COLO829 (cell line): Measurements from ENCODE around the gene PLD5.
"Not testable (repeated sequence)": the region's sequence is repeated elsewhere in the genome, so short reads cannot be mapped to it uniquely, and the experiment has no call there.

ENCODE experiments used
- DNase-seq: peaks from one replicate; pipeline ENCODE4 v3.0.0; 2012; ENCODE audit warnings: low spot score

The PLD5 gene

DNA sequence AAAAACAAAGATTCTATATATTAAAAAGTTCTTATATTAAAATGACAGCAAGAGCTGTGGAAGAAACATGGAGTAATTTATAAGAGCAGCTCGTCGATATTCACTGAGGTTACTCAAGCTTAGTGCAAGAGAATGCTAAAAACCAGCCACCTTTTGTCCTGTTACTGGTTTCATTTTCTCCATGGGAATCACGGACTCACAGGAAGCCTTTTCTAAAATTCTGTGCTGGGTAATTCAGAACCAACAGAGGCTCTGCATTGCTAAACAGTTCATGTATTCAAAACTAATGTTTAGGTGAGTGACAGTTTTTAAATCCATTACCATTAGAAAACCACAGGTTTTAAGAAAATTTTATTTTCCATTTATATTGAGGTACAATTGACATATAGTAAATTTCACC lies 377.8 kb downstream of the PLD5 start:
- DNase-seq: no peak

GRCh38 chr1:242140836-242141235 lies 383.7 kb downstream of the PLD5 start:
- no peak for DNase-seq

DNA sequence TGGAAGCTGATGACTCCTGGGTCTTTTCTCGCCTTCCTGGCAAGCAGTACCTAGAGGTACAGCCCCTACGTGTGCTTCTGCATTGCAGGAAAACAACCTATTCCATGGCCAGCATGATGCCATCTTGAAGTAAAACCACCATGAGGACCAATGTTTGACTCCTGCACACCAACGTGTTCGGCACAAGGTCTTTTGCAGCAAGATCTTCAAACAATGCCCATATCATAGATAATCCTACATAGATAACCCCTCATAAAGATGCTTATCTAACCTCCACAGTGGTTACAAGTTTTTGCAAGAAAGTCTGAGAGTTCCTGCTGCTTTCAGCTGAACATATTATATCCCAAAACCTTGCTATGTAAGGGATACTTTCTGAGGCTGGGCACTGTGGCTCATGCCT lies 384.5 kb downstream of the PLD5 start:
- no peak for DNase-seq

- no peak for DNase-seq
Observed at GRCh38 chr1:242139442-242139841, 385.1 kb downstream of the PLD5 start.

DNA sequence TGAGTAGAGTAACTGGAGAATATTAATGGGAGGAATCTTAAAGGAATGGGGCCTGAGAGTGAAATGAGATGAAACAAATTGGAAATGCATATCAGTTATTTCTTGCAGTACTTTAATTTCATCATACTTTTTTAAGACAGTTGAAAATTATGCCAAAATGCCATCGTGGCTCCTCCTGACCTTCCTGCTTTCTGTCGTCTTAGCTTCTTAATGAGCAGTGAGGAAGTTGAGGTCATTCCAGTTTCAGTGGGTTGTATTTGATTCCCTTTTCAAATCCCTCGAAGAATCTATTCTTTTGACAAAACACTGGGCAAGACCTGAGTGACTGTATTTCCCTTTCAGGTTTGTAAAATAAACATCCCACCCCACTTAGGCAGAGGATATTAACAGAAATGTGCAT lies 390.7 kb downstream of the PLD5 start:
- no peak for DNase-seq

DNA sequence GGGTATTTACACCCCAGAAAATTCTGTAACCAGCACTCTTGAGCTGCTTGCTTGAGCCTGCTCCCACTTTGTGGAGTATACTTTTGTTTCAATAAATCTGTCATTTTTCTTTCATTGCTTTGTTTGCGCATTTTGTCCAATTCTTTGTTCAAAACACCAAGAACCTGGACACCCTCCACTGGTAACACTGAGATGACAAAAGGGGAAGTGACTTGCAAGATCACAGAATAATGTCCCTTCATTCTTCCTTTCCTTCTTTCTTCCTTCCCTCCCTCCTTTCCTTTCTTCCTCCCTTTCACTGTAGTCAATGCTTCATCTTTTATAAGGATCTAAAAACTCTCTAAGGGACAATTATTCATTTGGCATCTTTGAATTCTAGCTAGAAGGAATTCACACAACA lies 391.1 kb downstream of the PLD5 start:
- DNase-seq: no peak

DNA sequence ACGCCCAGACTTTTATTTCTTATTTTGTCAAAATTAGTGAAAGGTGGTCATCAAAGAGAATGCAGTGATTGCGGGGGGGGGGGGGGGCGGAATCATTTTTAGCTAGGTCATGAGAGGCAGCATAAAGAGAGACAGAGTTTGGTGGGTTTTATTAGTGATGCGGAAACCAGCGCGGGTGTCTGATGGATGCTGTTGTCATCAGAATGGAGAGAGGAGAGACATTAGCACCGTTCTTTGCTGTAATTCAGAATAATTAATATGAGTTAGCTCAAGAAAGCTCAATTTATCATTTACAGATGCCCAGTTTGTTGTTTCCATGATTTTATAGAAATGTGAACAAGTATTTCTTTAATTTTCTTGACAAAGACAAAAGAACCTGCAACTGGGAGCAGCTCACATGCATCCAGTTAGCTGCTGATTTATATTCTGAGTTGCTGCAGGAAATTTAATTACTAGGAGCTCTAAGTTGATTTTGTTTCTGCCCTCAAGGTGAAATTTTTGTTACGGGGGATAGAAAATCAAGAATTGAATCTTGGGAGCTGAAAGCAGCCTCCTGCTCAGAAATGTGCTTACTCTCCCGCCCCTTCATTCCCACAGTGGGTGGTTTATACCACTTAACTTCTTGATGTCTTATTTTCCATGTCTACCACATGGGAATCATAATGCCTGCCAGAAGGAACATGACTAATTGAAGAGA lies 392.2 kb downstream of the PLD5 start:
- DNase-seq: no peak

- DNase-seq: peak; percentile 57
Observed at GRCh38 chr1:242128951-242129502, 395.5 kb downstream of the PLD5 start.

- DNase-seq: no peak
Observed at GRCh38 chr1:242120432-242120831, 404.1 kb downstream of the PLD5 start.

DNA sequence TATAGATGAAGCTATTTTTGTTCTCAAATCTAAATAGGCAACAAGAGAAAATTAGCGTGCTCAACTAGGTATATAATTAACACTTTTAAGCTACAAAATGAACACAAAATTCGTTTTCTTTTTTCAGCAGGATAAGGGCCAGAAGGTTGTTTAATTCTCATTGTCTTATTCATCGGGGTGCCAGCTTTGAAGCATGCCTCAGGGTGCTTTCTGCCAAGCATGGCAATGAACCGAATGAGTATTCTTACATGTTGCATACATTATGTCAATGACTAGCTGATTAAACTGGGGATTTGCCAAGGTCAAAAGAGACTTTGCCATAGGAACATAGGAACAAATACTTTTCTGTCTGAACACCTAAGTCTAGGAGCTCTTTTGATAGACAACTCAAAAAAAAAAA lies 423.6 kb downstream of the PLD5 start:
- DNase-seq: no peak

DNA sequence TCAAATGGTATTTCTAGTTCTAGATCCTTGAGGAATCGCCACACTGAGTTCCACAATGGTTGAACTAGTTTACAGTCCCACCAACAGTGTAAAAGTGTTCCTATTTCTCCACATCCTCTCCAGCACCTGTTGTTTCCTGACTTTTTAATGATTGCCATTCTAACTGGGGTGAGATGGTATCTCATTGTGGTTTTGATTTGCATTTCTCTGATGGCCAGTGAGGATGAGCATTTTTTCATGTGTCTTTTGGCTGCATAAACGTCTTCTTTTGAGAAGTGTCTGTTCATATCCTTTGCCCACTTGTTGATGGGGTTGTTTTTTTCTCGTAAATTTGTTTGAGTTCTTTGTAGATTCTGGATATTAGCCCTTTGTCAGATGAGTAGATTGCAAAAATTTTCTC lies 427.2 kb downstream of the PLD5 start:
- DNase-seq: not testable (repeated sequence)

DNA sequence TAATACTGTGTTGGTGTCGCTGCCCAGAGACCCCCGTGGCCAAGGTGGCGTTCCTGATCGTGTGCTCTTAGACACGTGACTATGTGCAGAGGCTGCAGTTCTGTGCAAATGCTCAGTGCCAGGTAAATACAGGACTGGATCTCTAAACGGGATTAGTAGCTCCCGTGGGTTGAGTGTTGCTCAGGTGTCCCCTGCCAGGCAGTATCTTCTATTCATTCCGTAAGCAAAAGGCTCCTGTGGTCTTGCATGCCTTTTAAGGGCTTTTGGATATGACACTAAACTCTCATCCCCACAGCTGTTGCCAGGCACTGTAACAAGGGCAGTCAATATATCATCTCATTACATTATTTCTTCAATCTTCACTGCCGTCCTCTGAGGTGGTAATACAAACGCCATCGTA lies 431.4 kb downstream of the PLD5 start:
- no peak for DNase-seq

- DNase-seq: no peak
Observed at GRCh38 chr1:242089911-242090310, 434.6 kb downstream of the PLD5 start.

- DNase-seq: no peak
Observed at GRCh38 chr1:242088875-242089274, 435.6 kb downstream of the PLD5 start.

GRCh38 chr1:242086706-242087105 lies 437.8 kb downstream of the PLD5 start:
- no peak for DNase-seq

DNA sequence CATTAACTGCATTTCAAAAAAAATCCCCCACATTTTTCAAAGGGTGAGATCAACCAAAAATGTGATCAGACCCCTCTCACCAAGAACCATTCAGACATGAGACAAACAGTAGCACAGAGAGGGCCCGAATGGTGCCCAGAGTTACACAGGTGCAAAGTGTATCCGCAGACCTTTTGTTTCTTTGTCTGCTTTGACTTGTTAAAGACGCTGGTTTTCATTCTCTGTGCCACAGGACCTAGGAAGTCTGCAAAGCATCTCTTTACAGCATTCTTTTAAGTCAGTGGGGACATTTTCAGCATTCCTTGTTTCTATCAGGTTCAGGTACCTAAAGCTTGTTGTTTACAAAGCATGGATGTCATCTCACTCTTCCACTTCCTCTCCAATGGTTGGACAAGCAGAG lies 438.4 kb downstream of the PLD5 start:
- no peak for DNase-seq

- no peak for DNase-seq
Observed at GRCh38 chr1:242083742-242084141, 440.8 kb downstream of the PLD5 start.

DNA sequence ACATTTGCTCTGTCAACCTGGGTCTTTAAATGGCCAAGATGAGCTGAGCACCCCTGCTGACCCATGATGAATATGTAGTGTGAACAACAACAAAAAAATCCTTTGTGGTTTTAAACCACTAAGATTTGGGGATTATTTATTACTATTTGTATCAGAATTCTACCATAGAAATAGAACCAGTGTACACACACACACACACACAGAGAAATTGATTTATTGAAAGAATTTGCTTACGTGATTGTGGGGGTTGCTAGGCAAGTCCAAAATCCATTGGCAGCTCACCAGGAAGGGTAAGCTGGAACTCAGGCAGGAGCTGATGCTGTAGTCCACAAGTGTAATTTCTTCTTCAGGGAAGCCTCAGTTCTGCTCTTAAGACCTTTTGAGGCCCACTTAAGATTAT lies 443.1 kb downstream of the PLD5 start:
- no peak for DNase-seq

GRCh38 chr1:242065813-242066212 lies 458.7 kb downstream of the PLD5 start:
- no peak for DNase-seq

DNA sequence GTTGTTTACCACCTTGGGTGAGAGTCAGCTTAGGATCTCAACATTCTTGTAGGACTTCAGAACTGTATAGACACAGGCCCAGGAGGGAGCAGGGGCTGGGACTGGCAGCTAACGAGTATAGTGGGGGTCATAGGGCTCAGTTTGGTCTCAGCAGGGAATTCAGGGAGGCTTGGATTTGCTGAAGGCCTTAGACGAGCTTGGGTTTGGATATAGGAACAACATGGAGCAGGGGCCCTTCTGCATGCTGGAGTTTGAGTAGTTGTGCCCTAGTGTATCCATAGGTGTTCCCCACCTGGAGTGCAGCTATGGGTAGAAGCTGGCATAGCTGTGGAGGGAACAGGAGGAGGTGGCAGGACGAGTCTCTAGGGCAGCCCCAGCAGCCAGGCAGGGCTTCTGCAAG lies 462.2 kb downstream of the PLD5 start:
- DNase-seq: no peak

DNA sequence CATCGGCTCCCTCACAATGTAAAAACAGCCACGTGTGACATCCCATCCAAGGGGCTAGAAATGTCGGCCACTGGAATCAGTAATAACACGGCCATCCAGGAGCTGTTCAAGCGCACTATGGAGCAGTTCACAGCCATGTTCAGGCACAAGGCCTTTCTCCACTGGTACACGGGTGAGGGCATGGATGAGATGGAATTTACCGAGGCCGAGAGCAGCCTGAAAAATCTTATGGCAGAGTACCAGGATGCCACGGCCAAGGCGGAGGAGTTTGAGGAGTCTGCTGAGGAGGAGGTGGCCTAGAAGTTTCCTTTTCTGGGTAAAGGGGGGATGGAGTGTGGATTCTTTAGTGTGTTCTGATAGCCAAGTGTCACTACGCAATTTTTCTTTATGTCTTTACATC lies 464.5 kb downstream of the PLD5 start:
- DNase-seq: no peak

GRCh38 chr1:242058582-242058981 lies 465.9 kb downstream of the PLD5 start:
- not testable (repeated sequence) for DNase-seq

- DNase-seq: not testable (repeated sequence)
Observed at GRCh38 chr1:242058181-242058580, 466.3 kb downstream of the PLD5 start.

DNA sequence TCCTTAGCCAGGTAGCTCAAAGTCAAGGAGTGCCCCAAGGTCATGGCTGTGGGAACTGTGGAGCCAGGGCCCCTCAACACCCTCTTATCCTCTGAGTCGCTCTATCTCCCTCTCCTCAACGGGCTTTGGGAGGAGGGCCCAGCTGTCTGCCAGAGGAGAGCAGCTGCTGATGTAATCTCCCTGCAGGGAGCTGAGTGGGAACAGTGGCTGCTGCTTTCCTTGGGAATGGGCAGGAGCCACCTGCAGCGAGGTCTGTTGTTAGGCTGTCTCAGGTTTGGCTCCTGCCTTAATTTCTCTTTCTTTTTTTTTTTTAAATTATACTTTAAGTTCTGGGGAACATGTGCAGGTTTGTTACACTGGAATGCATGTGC lies 466.8 kb downstream of the PLD5 start:
- no peak for DNase-seq
